HEK293T (cell line): ENCODE measurements around the gene RTN1.
A peak's percentile ranks its signal among the peaks of the same experiment; 100 is the strongest.

Experiments used
- CTCF ChIA-PET: fragments of 350-600 bp; formaldehyde crosslinking; extraction: SDS; loops from one replicate; lab custom pipeline; 2021; ENCODE audit warnings: antibody characterized with exemption, inconsistent platforms; lab: Yijun Ruan, JAX
- POLR2A ChIA-PET: fragments of 350-600 bp; formaldehyde crosslinking; extraction: SDS; loops from one replicate; lab custom pipeline; 2020; ENCODE audit warnings: antibody characterized with exemption, inconsistent platforms; lab: Yijun Ruan, JAX
- DNase-seq: peaks from one replicate; pipeline ENCODE4 v3.0.0; 2012; ENCODE audit warnings: mixed read lengths; ENCODE audit errors: extremely low spot score
- ARNT ChIP-seq: fragments of 450-650 bp; IDR thresholded peaks from 2 replicates; pipeline ENCODE4 v1.6.1; 2017; ENCODE audit warnings: mild to moderate bottlenecking
- BHLHE40 ChIP-seq: fragments of 450-650 bp; IDR thresholded peaks from 2 replicates; pipeline ENCODE4 v1.6.1; 2016; ENCODE audit warnings: mild to moderate bottlenecking, moderate library complexity, borderline replicate concordance
- CTBP1 ChIP-seq: fragments of 450-650 bp; IDR thresholded peaks from 2 replicates; pipeline ENCODE4 v1.6.1; 2016; ENCODE audit warnings: borderline replicate concordance
- ELF4 ChIP-seq: fragments of 450-650 bp; IDR thresholded peaks from 2 replicates; pipeline ENCODE4 v1.6.1; 2017; ENCODE audit warnings: antibody characterized with exemption
- FOXA1 ChIP-seq: fragments of 450-650 bp; IDR thresholded peaks from 2 replicates; pipeline ENCODE4 v1.6.1; 2016; ENCODE audit warnings: mild to moderate bottlenecking
- FOXK2 ChIP-seq: fragments of 450-650 bp; IDR thresholded peaks from 2 replicates; pipeline ENCODE4 v1.6.1; 2016; ENCODE audit warnings: mild to moderate bottlenecking
- FOXM1 ChIP-seq: fragments of 450-650 bp; IDR thresholded peaks from 2 replicates; pipeline ENCODE4 v1.6.1; 2017; ENCODE audit warnings: mild to moderate bottlenecking, borderline replicate concordance
- HDGF ChIP-seq: fragments of 450-650 bp; IDR thresholded peaks from 2 replicates; pipeline ENCODE4 v1.6.1; 2017; ENCODE audit warnings: antibody characterized with exemption, borderline replicate concordance
- L3MBTL2 ChIP-seq: fragments of 450-650 bp; conservative IDR thresholded peaks from 2 replicates; pipeline ENCODE4 v1.6.1; 2016; ENCODE audit warnings: mild to moderate bottlenecking
- LEF1 ChIP-seq: fragments of 450-650 bp; IDR thresholded peaks from 2 replicates; pipeline ENCODE4 v1.6.1; 2017; ENCODE audit warnings: mild to moderate bottlenecking, borderline replicate concordance
- NFRKB ChIP-seq: fragments of 450-650 bp; IDR thresholded peaks from 2 replicates; pipeline ENCODE4 v1.6.1; 2016; ENCODE audit warnings: mild to moderate bottlenecking, moderate library complexity
- SP1 ChIP-seq: fragments of 450-650 bp; IDR thresholded peaks from 2 replicates; pipeline ENCODE4 v1.6.1; 2017
- SUZ12 ChIP-seq: fragments of 450-650 bp; IDR thresholded peaks from 2 replicates; pipeline ENCODE4 v1.6.1; 2016; ENCODE audit warnings: mild to moderate bottlenecking
- TARDBP ChIP-seq: fragments of 450-650 bp; IDR thresholded peaks from 2 replicates; pipeline ENCODE4 v1.6.1; 2016
- ZNF384 ChIP-seq: fragments of 450-650 bp; IDR thresholded peaks from 2 replicates; pipeline ENCODE4 v1.6.1; 2016
- TF ChIP-seq, protein P1 (sequence below): fragments of 450-650 bp; IDR thresholded peaks from 2 replicates; pipeline ENCODE4 v1.6.1; 2016

Gene RTN1

DNA sequence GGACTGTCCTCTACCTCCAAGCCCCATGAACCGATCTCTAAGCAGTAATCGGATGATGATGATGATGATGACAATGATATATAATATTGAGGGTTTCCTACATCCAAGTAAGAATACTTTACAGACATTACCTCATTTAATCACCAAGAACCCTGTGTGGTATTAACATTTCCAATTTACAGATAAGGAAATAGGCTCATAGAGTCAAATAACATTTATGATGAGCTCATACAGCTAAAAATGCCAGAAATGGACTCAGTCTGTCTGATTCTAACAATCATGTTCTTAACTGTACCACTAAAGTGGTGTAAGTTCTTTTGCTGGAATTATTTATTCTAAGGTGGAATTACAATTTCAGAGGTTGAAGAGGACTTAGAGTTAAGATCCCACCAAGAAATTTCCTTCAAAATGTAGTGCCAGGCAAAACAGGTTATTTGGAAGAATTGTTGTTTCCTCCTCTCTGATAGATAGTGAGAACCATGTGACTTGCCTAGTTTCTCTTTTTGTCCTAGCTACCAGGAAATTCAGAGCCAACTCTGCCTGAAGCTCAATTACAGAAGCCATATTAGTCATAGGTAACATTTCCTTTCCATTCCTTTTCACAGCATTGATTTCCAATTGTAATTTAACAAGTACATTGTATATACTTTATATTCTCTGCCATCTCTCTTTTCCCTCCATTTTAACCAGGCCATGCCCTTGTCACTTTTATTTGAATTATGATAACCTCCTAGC is 270.2 kb downstream of the RTN1 start:
- ChIA-PET CTCF (interaction anchor here (1.0 kb wide), 1 partner anchor 24 kb away, joined by 3 read pairs; the partner anchor contains the start of gene CCDC175), POLR2A (no interaction called here)
- DNase-seq = no peak
- TF ChIP-seq FOXM1 = no peak
- no peak for TF ChIP-seq HDGF
- TF ChIP-seq FOXA1 = no peak
- no peak for TF ChIP-seq CTBP1
- no peak for TF ChIP-seq ARNT

DNA sequence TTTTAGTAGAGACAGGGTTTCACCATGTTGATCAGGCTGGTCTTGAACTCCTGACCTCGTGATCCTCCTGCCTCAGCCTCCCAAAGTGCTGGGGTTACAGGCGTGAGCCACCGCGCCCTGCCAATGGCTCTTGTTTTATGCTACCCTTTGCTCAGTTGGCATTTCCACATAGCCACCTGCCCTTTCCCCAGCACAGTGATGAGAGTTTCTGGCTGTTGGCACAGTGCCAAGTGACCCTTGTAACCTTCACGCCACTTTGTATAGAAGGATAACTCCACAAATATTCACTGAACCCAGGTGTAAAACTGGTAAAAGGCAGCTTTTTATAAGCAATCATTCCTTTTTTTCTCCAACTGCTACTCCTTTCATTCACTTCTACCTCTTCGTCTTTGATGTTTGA is 275.5 kb downstream of the RTN1 start:
- ChIA-PET POLR2A (no interaction called here), CTCF (no interaction called here)
- DNase-seq = no peak
- TF ChIP-seq FOXA1 = no peak

DNA sequence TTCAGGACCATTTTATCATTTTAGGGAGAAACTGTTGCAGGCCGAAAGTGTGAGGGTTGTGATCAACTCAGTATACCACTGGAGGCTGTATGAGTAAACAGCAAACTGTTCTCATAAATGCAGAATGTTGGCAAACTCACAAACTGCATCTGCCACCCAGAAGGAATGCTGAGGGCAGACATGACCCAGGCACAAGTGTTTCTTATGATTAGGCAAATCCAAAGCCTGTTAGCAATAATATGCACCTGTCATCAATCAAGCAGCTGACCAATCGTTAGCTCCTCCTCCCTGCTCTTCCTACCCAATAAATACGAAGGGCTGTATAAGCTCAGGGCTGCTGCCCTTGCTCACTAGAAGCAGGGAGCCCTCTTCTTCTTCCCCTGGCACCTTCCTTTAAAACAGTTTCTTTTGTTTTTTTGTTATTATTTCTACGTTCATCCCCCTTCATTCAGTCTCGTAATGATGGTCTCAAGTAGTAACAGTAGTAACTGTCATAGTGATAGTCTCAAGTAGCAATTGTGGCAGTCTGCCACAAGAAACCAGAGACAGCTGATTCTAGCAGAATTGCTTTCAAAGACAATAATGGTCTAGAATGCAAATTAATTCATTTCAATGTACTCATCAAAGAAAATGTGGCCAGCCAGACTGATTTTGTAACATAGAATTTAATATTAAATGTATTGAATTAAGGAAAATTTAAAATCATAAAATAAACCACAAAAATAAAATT is 278.8 kb downstream of the RTN1 start:
- POLR2A ChIA-PET = no interaction called here

DNA sequence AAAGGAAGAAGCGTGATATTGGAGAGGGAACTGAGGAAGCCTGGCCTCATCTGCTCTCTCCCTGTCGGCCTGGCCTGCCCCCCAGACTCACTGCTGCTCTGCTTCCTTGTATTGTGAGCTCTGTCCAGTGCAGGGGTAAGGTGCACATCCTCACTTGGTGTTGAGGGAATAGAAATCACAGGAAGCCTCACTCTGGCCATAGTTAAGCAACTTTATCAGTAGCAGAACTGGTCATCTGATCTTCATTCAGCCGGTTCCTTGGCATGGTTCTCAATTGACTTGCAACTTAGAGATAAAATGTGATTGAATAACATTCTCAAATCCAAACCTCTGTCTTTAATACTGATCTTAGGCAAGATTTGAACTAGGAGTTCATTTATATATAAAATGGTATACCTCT is 282.5 kb downstream of the RTN1 start:
- ChIA-PET POLR2A (no interaction called here), CTCF (no interaction called here)
- TF ChIP-seq, protein P1, sequence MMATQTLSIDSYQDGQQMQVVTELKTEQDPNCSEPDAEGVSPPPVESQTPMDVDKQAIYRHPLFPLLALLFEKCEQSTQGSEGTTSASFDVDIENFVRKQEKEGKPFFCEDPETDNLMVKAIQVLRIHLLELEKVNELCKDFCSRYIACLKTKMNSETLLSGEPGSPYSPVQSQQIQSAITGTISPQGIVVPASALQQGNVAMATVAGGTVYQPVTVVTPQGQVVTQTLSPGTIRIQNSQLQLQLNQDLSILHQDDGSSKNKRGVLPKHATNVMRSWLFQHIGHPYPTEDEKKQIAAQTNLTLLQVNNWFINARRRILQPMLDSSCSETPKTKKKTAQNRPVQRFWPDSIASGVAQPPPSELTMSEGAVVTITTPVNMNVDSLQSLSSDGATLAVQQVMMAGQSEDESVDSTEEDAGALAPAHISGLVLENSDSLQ = no peak
- no peak for TF ChIP-seq ZNF384
- TF ChIP-seq CTBP1 = no peak
- no peak for TF ChIP-seq FOXM1
- no peak for TF ChIP-seq SP1
- no peak for TF ChIP-seq LEF1
- no peak for TF ChIP-seq ELF4
- TF ChIP-seq SUZ12 = no peak
- no peak for TF ChIP-seq FOXK2
- TF ChIP-seq NFRKB = no peak
- no peak for TF ChIP-seq FOXA1
- TF ChIP-seq L3MBTL2 = no peak
- no peak for TF ChIP-seq TARDBP
- TF ChIP-seq ARNT = no peak
- TF ChIP-seq HDGF = no peak
- no peak for TF ChIP-seq BHLHE40
- DNase-seq = no peak

More for the DNA sequence above, 278.8 kb downstream of the RTN1 start:
- no peak for DNase-seq
- CTCF ChIA-PET = no interaction called here
- TF ChIP-seq, protein P1 = 0 out of 2 replicates have a peak, but pooled peaks have one; percentile 24
- no peak for TF ChIP-seq CTBP1

DNA sequence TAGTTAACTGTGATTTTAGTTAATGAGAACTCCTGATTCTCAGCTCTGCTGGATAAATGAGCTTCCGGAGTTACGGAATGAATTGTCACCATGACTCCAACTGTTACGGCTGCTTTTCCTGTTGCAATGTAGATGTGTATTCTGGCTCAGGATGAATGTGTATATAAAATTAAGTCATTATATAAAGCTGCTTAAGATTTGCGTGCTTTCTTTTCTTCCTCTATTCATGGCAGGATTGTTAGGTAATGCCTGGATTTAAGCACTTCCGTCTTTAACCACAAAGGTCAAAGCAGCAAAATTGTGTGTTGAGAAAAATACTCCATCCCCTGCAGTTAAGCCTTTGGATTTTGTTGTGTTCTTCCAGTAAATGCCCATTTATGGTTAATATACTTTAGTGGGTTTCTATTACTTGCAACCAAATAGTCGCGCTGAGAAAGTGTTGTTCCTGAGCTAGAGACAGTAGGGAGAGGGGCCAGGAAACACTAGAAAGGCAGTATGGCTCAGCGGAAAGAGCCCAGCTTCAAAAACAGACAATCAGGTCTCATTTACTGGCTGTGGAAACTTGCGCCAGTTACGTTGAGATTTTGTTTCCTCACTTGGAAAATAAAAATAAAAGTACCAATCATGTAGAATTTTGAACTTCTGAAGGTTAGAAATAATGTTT is 284.6 kb downstream of the RTN1 start:
- TF ChIP-seq ARNT (no peak), SUZ12 (no peak), L3MBTL2 (no peak), SP1 (no peak), HDGF (no peak), ELF4 (no peak), NFRKB (no peak), BHLHE40 (no peak), CTBP1 (no peak)
- TF ChIP-seq, protein P1 = no peak
- DNase-seq = no peak
- CTCF ChIA-PET = interaction anchor here (1.7 kb wide), 1 partner anchor 8 kb away, joined by 3 read pairs; no protein-coding TSS in a partner anchor
- POLR2A ChIA-PET = no interaction called here

DNA sequence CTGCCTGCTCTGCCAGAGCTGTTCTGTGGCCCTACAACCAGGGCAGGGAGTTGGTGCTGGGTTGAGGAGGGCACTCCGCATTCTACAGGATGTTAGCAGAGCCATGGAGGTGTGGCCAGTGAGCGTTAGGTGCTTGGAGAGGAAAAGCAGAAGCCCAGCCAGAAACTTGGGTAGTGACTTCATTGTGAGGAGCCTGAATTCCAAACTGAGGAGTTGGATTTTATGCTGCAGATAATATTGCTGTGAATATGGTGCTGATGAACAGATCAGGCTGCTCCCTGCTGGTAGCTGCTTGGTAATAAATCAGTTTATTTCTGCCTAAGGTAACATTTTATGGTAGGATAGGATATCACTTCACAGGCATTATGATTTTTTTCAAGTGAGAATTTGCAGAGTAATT is 286.8 kb downstream of the RTN1 start:
- TF ChIP-seq BHLHE40 (no peak), SUZ12 (no peak)
- TF ChIP-seq, protein P1 = peak; percentile 62
- CTCF ChIA-PET = interaction anchor here (0.8 to 1.4 kb wide), 2 partner anchors 76 to 314 kb away, joined by 3 to 6 read pairs; no protein-coding TSS in a partner anchor
- POLR2A ChIA-PET = interaction anchor here (1.8 kb wide), 1 partner anchor 100 kb away, joined by 5 read pairs; the partner anchor contains the start of gene L3HYPDH
- peak; percentile 33 for DNase-seq
